Amniotic epithelial cell (primary cell): ENCODE results near the gene TCL1B.

ENCODE experiments used
- DNase-seq: peaks from one replicate; pipeline ENCODE4 v3.0.0-alpha.2; 2010; ENCODE audit warnings: low read depth

TCL1B gene

DNA sequence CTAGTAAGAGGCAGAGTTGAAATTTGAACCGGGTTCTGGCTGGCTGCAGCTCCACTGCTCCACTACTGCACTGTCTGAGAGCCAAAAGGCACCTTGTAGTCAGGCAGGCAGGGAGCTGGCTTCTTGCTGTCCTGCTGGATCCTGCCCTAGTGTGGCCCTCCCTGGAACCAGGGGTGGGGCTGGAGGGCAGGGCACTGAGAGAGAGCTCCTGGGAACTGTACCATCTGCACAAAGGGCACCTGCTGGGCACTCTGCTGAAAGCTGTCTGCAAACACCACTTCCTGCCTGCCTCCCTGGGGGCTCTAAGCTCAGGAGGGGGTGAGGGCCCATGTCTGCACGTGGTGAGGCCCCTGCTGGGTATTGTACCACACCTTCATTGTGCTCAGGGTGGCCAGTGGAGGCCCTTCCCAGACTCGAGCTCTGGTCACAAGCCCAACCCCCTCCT lies 19.0 kb upstream of the TCL1B start:
- DNase-seq: no peak

DNA sequence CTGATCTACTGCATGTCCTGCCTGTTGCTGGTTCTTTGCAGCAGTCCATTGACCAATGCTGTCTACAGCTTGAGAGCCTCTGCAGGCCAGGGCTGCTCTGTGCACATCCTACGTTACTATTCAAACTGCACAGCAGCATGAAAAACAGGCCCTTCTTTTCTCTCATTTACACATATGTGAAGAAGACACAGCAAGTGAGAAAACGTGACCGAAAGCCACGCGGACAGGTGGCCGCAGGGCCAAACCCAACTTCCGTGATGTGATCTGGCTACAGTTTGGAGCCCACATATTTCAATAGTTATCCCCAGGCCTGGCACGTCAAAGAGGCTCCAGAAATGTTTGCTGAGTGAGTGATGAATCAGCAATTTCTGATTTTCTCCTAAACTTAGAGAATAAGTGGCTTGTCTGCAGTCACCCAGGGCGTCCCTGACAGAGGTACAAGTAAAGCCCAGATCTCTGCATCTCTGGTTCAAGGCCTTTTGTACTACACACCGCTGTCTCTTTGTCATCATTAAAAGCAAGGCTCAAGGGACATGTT lies 17.9 kb upstream of the TCL1B start:
- DNase-seq: no peak

DNA sequence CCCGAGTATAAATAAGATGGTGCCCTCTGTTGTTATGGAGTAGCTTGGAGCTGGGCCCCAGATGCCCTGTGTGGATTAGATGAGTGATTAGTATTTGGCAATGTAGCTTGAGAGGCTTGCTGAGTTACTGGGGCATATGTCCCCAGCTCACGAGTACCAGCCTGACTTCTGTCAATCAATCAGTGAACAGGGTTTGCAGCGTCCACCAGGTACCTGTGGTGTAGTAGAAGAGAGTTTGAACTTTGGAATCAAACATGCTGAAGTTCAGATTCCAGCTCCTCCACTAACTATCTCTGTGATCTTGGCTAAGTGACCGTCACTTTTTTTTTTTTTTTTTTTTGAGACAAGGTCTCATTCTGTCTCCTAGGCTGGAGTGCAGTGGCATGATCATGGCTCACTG lies 11.6 kb upstream of the TCL1B start:
- DNase-seq: no peak

DNA sequence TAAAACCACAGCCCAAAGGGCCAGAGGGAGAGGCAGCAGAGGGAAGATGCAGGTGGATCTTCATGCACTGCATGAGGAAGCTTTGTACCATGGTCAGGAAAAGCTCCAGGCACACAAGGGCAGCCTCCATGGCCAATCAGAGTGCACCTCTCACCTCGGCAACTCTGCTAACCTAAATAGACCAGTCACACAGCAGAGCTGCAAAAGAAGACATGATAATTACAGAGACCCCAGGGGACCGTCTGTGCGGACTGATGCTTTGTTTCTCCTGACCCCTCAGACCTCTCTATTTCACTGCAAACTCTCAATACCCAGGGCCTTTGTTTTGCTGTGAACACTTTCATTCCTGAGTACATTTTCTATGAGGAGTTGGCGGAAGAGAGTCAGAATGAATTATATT lies 10.7 kb upstream of the TCL1B start:
- DNase-seq: no peak

DNA sequence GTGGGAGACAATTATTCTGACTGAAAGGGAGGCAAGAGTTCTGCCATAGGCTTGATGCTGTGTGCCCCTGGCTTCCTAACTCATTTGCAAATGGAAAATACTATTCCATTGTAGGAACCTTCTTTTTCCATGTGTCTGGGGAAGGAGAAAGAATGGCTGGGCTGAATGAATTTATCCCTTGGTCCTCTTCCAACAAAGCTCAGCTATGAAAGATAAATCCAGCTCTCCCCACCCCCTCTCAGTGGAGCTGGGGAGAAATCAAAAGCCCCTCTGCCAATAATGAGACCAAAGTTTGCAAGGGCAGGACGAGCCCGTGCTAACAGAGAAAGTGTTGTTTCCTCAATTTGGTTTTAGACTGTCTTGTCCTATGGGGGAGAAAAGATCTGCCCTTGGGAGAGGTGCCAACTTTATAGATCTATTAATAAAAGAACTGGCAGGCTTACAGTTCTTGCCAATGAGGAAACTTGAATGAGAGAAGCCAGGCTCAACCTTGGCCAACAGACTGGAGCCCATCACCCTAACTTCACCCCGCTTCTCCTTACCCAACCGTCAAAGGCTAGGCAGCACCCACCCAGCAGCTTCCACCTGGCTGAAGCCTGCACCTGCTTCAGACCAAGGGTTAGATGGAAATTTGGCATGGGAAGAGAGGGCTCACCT lies 8.9 kb upstream of the TCL1B start:
- no peak for DNase-seq

- DNase-seq: no peak
These were observed 6.9 kb upstream of the TCL1B start for GRCh38 chr14:95679148-95679815.

DNA sequence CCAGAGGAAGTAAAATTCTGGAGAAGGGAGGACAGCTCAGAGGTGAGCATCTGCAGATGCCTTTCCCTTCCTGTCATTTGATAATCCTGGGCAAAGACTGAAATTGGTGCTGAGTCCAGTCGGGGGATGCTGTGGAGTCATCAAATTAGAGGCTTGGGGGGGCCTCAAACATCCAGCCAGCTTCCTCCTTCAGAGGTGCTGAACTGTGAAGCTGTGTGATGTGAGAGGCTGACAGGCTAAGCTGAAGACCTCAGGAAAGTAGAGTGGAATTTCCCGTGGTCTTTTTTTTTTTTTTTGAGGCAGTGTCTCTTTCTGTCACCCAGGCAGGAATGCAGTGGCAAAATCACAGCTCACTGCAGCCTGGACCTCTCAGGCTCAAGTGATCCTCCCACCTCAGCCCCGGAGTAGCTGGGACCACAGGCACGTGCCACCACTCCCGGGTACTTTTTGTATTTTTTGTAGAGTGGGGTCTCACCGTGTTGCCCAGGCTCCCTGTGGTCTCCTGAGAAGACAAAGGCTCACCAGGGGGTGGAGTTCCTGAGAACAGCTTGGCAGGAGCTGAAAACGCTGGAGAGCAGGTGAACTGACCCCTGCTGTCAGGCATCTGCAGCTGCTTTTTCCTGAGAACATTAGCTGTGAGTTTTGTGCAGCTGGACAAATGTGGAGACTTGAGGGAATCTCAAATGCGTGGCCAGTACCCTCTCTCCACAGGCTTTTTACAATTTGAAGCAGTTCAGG lies 6.1 kb upstream of the TCL1B start:
- DNase-seq: no peak

DNA sequence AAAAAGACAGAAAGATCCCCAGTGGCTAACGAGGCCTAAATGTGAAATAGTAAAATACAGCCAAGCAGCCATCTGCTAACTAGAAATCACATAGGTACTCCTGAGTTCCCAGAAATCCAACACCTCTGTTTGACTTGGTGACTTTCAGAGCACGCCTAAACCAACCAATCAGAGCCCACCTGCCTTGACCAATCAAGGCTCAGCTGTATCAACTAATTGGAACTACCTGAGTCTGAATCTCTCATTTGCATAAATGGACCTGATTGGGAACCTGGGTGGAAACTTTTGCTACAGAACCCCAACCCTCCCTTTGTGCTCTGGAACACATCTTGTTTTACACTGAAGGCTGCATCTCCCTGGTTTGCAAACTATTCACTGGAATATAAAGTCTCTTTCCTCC lies 5.1 kb upstream of the TCL1B start:
- DNase-seq: no peak

DNA sequence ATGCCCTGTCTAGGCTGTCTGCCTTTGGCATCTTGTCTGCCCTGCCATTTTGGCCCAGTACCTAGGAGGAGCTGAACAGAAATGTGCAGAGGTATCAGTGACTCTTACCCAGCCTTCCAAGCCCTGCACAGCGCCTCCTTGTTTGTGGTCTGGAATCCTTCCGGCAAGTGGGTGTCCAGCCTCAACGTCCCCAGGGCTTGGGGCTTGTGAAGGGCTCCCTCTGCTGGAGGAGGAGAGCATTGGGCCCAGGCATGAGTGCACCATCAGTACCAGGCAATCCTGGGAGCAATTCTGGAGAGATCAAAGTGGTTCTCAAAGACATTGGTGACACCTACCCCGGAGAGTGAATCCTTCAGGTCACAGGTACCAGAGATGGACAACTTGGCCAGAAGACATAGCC lies 2.4 kb upstream of the TCL1B start:
- DNase-seq: no peak

- DNase-seq: no peak
These were observed 709 bp downstream of the TCL1B start for GRCh38 chr14:95686935-95687334.

DNA sequence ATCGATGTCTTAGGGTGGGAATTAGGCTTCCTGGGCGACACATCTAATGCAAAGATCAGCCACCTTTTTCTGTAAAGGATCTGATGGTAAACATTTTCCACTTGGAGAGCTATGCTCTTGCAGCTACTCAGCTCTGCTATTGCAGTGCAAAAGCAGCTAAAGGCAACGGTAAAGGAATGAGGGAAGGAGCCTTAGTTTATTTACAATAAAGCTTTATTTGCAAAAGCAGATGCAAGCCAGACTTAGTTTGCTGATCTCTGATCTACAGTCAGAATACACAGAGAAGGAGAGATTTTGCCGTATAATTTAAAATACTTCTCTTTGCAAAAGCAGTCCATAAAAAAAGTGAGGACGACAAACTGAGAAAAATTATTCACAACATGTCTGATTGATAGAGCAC lies 3.2 kb downstream of the TCL1B start:
- no peak for DNase-seq

- DNase-seq: no peak
These were observed 4.6 kb downstream of the TCL1B start for GRCh38 chr14:95690815-95691214.

GRCh38 chr14:95691591-95691990 lies 5.4 kb downstream of the TCL1B start:
- no peak for DNase-seq

GRCh38 chr14:95692109-95692508 lies 5.9 kb downstream of the TCL1B start:
- DNase-seq: no peak

GRCh38 chr14:95695051-95695450 lies 8.8 kb downstream of the TCL1B start:
- DNase-seq: no peak

DNA sequence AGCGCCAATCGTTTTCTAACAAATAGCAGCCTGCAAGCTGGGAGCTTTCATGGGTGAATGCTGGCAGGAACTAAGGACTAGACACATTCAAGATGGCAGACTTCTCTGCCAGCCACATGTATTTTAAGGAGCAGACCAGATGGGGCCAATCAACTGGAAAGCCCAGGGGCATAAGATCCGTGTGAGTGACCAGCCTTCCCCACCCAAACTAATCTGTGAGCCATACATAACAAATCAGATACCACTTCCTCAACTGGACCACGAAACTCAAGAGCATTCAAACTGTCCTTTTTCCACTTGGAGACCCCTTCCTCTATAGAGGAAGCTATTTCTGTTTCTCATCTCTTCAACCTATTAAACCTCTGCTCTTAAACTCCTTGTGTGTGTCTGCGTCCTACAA lies 9.7 kb downstream of the TCL1B start:
- DNase-seq: no peak

- no peak for DNase-seq
These were observed 10.5 kb downstream of the TCL1B start for GRCh38 chr14:95696741-95697140.

DNA sequence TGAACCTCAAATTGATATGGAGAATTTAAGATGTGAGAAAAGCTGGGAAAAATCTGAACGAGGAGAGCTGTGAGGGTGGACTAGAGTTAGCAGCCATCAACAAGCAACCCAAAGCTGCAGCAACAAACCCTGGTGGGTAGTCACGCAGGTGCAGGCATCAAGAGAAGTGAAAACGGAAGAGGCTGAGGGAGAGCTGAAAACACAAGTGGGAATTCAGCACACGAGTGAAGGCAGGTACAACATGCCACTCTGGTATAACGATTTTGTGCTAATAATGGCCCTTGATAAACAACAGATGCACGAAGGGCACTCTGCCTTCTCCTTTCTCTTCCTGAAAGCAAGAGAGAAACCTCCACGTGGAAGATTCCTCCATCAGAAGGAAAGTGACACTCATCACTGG lies 11.5 kb downstream of the TCL1B start:
- DNase-seq: no peak

DNA sequence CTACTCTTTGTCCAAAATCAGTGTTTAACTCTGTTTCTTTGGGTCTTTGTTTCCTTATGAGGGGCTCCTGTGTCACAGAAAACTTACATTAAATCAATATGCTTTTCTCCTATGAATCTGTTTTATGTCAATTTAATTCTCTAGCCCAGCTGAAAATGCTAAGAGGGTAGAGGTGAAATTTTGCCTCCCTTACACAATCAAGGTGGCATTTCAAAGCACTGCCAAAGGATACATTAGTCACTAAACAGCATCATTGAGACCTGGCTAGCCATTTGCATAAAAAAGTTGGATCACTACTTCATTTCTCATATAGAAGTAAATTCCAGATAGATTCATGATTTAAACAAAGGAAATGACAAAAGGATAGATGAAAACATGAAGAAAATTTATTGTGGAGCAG lies 12.1 kb downstream of the TCL1B start:
- no peak for DNase-seq

DNA sequence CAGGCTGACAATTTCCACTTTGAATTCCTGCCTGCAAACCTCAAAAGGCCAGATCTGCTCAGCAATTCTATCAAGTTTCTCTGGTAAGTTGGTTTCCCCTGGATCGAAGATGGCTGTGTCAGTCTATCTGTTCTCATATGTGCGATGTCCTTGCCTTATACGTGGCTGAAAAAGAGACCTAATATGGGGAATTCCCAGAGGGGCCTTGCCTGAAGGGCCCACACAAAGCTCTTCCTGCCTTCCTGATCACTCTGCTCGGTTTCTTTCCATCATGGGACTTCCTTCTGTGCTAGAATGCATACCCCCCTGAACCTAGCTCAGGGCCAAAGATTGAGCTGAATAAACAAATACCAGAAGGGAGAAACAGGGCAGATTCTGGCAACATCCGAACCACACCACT lies 13.2 kb downstream of the TCL1B start:
- no peak for DNase-seq

DNA sequence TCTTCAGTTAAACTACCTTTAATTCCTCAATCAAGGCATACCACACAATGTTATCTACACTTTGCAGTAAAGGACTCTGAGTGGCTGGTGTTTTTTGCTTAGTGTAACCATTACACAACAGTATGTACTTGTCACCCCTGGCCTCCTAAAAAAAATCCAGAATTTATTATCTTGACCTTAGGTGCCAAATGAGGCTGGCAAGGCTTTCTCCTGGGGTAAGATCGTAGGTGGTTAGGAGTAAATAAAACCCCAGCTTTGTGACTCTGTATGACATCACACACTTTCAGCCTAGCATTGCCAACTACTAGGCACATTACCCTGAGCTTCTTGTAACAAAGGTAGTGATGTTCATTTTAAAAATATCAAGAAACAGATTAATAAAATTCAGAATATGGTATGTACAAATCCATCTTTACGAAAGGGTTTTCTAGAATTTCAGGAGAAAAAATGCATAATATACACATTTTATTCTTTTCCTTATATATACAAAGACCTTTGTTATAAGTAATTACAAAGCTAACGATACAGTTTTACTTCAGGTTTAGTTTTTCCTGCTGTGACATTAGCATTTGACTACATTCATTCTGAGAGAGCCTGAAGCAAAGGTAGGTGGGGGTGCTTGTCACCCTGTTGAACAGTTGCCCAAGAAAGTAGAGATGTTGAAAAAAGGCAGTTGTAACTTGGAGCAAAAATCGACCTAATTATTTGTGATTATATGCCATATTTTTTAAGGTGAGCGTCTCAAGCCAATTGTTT lies 14.2 kb downstream of the TCL1B start:
- no peak for DNase-seq

DNA sequence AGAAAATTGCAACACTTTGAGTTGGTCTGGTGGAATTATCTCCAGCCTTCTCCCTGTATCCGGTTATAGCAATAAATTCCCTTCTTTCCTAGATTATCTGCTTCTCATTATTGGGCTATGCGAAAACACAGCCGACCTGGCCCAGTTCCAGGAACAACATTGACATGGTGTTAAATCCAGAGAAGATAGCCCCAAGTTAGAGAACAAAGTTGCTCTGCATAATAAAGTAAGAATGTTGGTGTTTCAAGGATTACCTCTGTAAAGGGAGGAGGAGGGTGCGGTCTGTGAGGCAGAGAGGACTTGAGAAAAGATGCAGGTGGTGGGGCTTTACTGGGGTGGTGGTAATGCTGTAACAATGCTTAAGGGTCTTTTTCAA lies 15.6 kb downstream of the TCL1B start:
- no peak for DNase-seq
